ENCODE results near the gene TNS2. TPM values are rescaled to one million over a fixed set of nuclear protein-coding genes. Genes with fewer than 3 reads are reported as not detected.
A peak's percentile ranks its signal among the peaks of the same experiment; 100 is the strongest.

The TNS2 gene
- total RNA-seq, 2 experiments from 2014 or later: 0.77 to 2.4 TPM

- Mint-ChIP-seq H3K9me3 (ENCODE audit: low read depth) (no peaks in the 10 kb centered on the region), H3K4me1 (peaks cover 22% of the 10 kb centered on the region), H3K36me3 (ENCODE audit: low read depth) (peaks cover 30% of the 10 kb centered on the region), H3K27me3 (no peaks in the 10 kb centered on the region), H3K27ac (peak overlapping the region; percentile 0), H3K4me3 (no peak overlapping the region)
- ATAC-seq: no peak
- CTCF ChIA-PET: interaction anchor here (0.6 to 1.8 kb wide), 6 partner anchors 8 to 56 kb away, joined by 3 to 6 read pairs (median 4); no protein-coding TSS in a partner anchor
- POLR2A ChIA-PET: interaction anchor here (0.6 to 1.0 kb wide), 4 partner anchors 28 to 1201 kb away, joined by 3 to 6 read pairs (median 3); no protein-coding TSS in a partner anchor
- DNase-seq: no peak
- intact Hi-C loops (cut with DNase I, micrococcal nuclease): no loop called here
These were observed 7.0 kb upstream of the TNS2 start for GRCh38 chr12:53042607-53043454.

- Mint-ChIP-seq H3K4me3 (no peak overlapping the region), H3K27ac (no peak overlapping the region), H3K27me3 (no peaks in the 10 kb centered on the region), H3K36me3 (ENCODE audit: low read depth) (peaks cover 19% of the 10 kb centered on the region), H3K9me3 (ENCODE audit: low read depth) (no peaks in the 10 kb centered on the region), H3K4me1 (peaks cover 27% of the 10 kb centered on the region)
- ChIA-PET POLR2A (interaction anchor here (0.7 kb wide), 1 partner anchor 37 kb away, joined by 3 read pairs; no protein-coding TSS in a partner anchor), CTCF (interaction anchor here (0.8 to 2.5 kb wide), 6 partner anchors 10 to 155 kb away, joined by 3 to 10 read pairs (median 4); no protein-coding TSS in a partner anchor)
- intact Hi-C loops (cut with DNase I, micrococcal nuclease): no loop called here
- no peak for ATAC-seq
- peak; percentile 3 for DNase-seq
These were observed 5.7 kb upstream of the TNS2 start for GRCh38 chr12:53044052-53044581.

GRCh38 chr12:53044896-53045695, 4.8 kb upstream of the TNS2 start:
- intact Hi-C loops (cut with DNase I, micrococcal nuclease): no loop called here
- DNase-seq (no peak), ATAC-seq (no peak)
- Mint-ChIP-seq H3K4me3 (peak overlapping the region; percentile 86), H3K27me3 (no peaks in the 10 kb centered on the region), H3K4me1 (peaks cover 28% of the 10 kb centered on the region), H3K36me3 (ENCODE audit: low read depth) (peaks cover 10% of the 10 kb centered on the region), H3K9me3 (ENCODE audit: low read depth) (no peaks in the 10 kb centered on the region), H3K27ac (no peak overlapping the region)
- ChIA-PET POLR2A (no interaction called here), CTCF (interaction anchor here (0.5 to 2.5 kb wide), 10 partner anchors 10 to 278 kb away, joined by 3 to 10 read pairs (median 4); partner anchors contain the start of genes EIF4B and SOAT2)

GRCh38 chr12:53045696-53046045, 4.2 kb upstream of the TNS2 start:
- no peaks in the 10 kb centered on the region for H3K27me3 Mint-ChIP-seq

GRCh38 chr12:53046655-53047220, 3.1 kb upstream of the TNS2 start:
- H3K4me3 Mint-ChIP-seq: peak overlapping the region; percentile 86
- H3K27ac Mint-ChIP-seq: peak overlapping the region; percentile 86
- peaks cover 30% of the 10 kb centered on the region for H3K4me1 Mint-ChIP-seq
- no peaks in the 10 kb centered on the region for H3K27me3 Mint-ChIP-seq
- intact Hi-C loops (cut with DNase I, micrococcal nuclease): loop anchor here in 1 of 2 experiments (1.0 kb wide), 3 partner anchors 33 to 53 kb away; partner anchors contain the start of genes EIF4B and SPRYD3
- ATAC-seq (peak; percentile 45), DNase-seq (peak; percentile 69)
- H3K9me3 Mint-ChIP-seq (ENCODE audit: low read depth): no peaks in the 10 kb centered on the region
- ChIA-PET CTCF (interaction anchor here (0.9 to 2.5 kb wide), 11 partner anchors 8 to 298 kb away, joined by 3 to 11 read pairs (median 7); partner anchors contain the start of gene SOAT2), POLR2A (interaction anchor here (1.2 kb wide), 1 partner anchor 41 kb away, joined by 3 read pairs; the partner anchor contains the start of gene EIF4B)
- H3K36me3 Mint-ChIP-seq (ENCODE audit: low read depth): no peaks in the 10 kb centered on the region

More at GRCh38 chr12:53045696-53046045, 4.2 kb upstream of the TNS2 start:
- ChIA-PET CTCF (interaction anchor here (0.5 to 2.5 kb wide), 8 partner anchors 9 to 57 kb away, joined by 3 to 10 read pairs (median 4); partner anchors contain the start of genes EIF4B and SOAT2), POLR2A (no interaction called here)
- ATAC-seq (no peak), DNase-seq (no peak)
- Mint-ChIP-seq H3K4me3 (peak overlapping the region; percentile 86), H3K27ac (no peak overlapping the region), H3K4me1 (peaks cover 28% of the 10 kb centered on the region), H3K9me3 (ENCODE audit: low read depth) (no peaks in the 10 kb centered on the region), H3K36me3 (ENCODE audit: low read depth) (peaks cover 6% of the 10 kb centered on the region)
- intact Hi-C loops (cut with DNase I, micrococcal nuclease): no loop called here

GRCh38 chr12:53047221-53048032, 2.4 kb upstream of the TNS2 start:
- peak; percentile 80 for DNase-seq
- peak overlapping the region; percentile 37 for H3K27ac Mint-ChIP-seq
- peaks cover 30% of the 10 kb centered on the region for H3K4me1 Mint-ChIP-seq
- intact Hi-C loops (cut with DNase I, micrococcal nuclease): loop anchor here in 1 of 2 experiments (1.0 kb wide), 3 partner anchors 32 to 52 kb away; partner anchors contain the start of genes EIF4B and SPRYD3
- ChIA-PET CTCF (interaction anchor here (0.6 to 2.4 kb wide), 13 partner anchors 9 to 298 kb away, joined by 3 to 11 read pairs (median 5); partner anchors contain the start of gene SOAT2), POLR2A (interaction anchor here (1.2 kb wide), 1 partner anchor 41 kb away, joined by 3 read pairs; the partner anchor contains the start of gene EIF4B)
- peak overlapping the region; percentile 86 for H3K4me3 Mint-ChIP-seq
- H3K9me3 Mint-ChIP-seq (ENCODE audit: low read depth): no peaks in the 10 kb centered on the region
- no peaks in the 10 kb centered on the region for H3K27me3 Mint-ChIP-seq
- peak; percentile 73 for ATAC-seq
- H3K36me3 Mint-ChIP-seq (ENCODE audit: low read depth): no peaks in the 10 kb centered on the region

GRCh38 chr12:53048033-53048779, 1.7 kb upstream of the TNS2 start:
- CTCF ChIA-PET: interaction anchor here (0.6 to 2.4 kb wide), 15 partner anchors 10 to 297 kb away, joined by 3 to 11 read pairs (median 4); partner anchors contain the start of gene SOAT2
- no peaks in the 10 kb centered on the region for H3K36me3 Mint-ChIP-seq (ENCODE audit: low read depth)
- no peak for ATAC-seq
- H3K9me3 Mint-ChIP-seq (ENCODE audit: low read depth): no peaks in the 10 kb centered on the region
- POLR2A ChIA-PET: interaction anchor here (1.2 kb wide), 1 partner anchor 42 kb away, joined by 3 read pairs; the partner anchor contains the start of gene EIF4B
- peak; percentile 16 for DNase-seq
- H3K4me3 Mint-ChIP-seq: peak overlapping the region; percentile 32
- H3K27me3 Mint-ChIP-seq: no peaks in the 10 kb centered on the region
- intact Hi-C loops (cut with DNase I, micrococcal nuclease): no loop called here
- H3K4me1 Mint-ChIP-seq: peaks cover 30% of the 10 kb centered on the region
- H3K27ac Mint-ChIP-seq: peak overlapping the region; percentile 25

GRCh38 chr12:53048780-53049401, 974 bp upstream of the TNS2 start:
- CTCF ChIA-PET: interaction anchor here (0.7 to 2.4 kb wide), 8 partner anchors 9 to 296 kb away, joined by 3 to 11 read pairs (median 6); partner anchors contain the start of gene SOAT2
- DNase-seq: peak; percentile 10
- ATAC-seq: no peak
- peaks cover 35% of the 10 kb centered on the region for H3K4me1 Mint-ChIP-seq
- POLR2A ChIA-PET: no interaction called here
- no peak overlapping the region for H3K4me3 Mint-ChIP-seq
- H3K27me3 Mint-ChIP-seq: no peaks in the 10 kb centered on the region
- intact Hi-C loops (cut with DNase I, micrococcal nuclease): no loop called here
- H3K27ac Mint-ChIP-seq: no peak overlapping the region
- H3K36me3 Mint-ChIP-seq (ENCODE audit: low read depth): no peaks in the 10 kb centered on the region
- H3K9me3 Mint-ChIP-seq (ENCODE audit: low read depth): no peaks in the 10 kb centered on the region

GRCh38 chr12:53050426-53051057, 677 bp downstream of the TNS2 start:
- H3K27ac Mint-ChIP-seq: no peak overlapping the region
- CTCF ChIA-PET: interaction anchor here (0.6 to 1.4 kb wide), 4 partner anchors 8 to 49 kb away, joined by 3 to 4 read pairs (median 4); no protein-coding TSS in a partner anchor
- H3K36me3 Mint-ChIP-seq (ENCODE audit: low read depth): no peaks in the 10 kb centered on the region
- no peaks in the 10 kb centered on the region for H3K9me3 Mint-ChIP-seq (ENCODE audit: low read depth)
- DNase-seq (no peak), ATAC-seq (no peak)
- peaks cover 39% of the 10 kb centered on the region for H3K4me1 Mint-ChIP-seq
- no peak overlapping the region for H3K4me3 Mint-ChIP-seq
- no peaks in the 10 kb centered on the region for H3K27me3 Mint-ChIP-seq
- intact Hi-C loops (cut with DNase I, micrococcal nuclease): no loop called here
- POLR2A ChIA-PET: no interaction called here
